H1 (cell line): Measurements from ENCODE around the gene RGS3.

Experiments used
- CHD2 ChIP-seq: IDR thresholded peaks from 2 replicates; pipeline ENCODE4 v1.6.1; 2012; ENCODE audit warnings: low read length, improper control_type of control experiment
- CREB1 ChIP-seq: IDR thresholded peaks from 2 replicates; pipeline ENCODE4 v1.6.1; 2012; ENCODE audit warnings: inconsistent platforms
- CTCF ChIP-seq, 3 experiments: IDR thresholded peaks; 1 replicate in 2 of 3; 2 replicates in 1 of 3; pipeline versions ENCODE4 v1.5.1 to v1.6.1; 2011; ENCODE audit warnings: low read length in 3 of 3, mild to moderate bottlenecking in 3 of 3, inconsistent platforms in 2 of 3, low read depth in 1 of 3, moderate library complexity in 1 of 3; ENCODE audit not compliant: insufficient read depth in 1 of 3; ENCODE audit errors: control extremely low read depth in 1 of 3
- POLR2A ChIP-seq, 2 experiments: IDR thresholded peaks; 1 replicate in 1 of 2; 2 replicates in 1 of 2; pipeline ENCODE4 v1.6.1; 2011; ENCODE audit warnings: low read depth in 2 of 2, low read length in 2 of 2, mild to moderate bottlenecking in 2 of 2; ENCODE audit errors: control extremely low read depth in 1 of 2
- RAD21 ChIP-seq, 2 experiments: IDR thresholded peaks in 1 of 2; conservative IDR thresholded peaks in 1 of 2; 2 replicates each; pipeline ENCODE4 v1.6.1; 2011; ENCODE audit warnings: low read depth in 2 of 2, low read length in 2 of 2, improper control_type of control experiment in 1 of 2, inconsistent platforms in 1 of 2, mild to moderate bottlenecking in 1 of 2, moderate library complexity in 1 of 2
- RFX5 ChIP-seq: IDR thresholded peaks from 2 replicates; pipeline ENCODE4 v1.6.1; 2011; ENCODE audit warnings: low read depth, low read length, improper control_type of control experiment, borderline replicate concordance
- SP1 ChIP-seq: IDR thresholded peaks from 2 replicates; pipeline ENCODE4 v1.6.1; 2011; ENCODE audit warnings: low read depth, low read length
- TAF1 ChIP-seq: IDR thresholded peaks from 2 replicates; pipeline ENCODE4 v1.6.1; 2011; ENCODE audit warnings: mild to moderate bottlenecking, low read depth, low read length
- TBP ChIP-seq: IDR thresholded peaks from 2 replicates; pipeline ENCODE4 v1.6.1; 2011; ENCODE audit warnings: low read depth, low read length, improper control_type of control experiment
- USF2 ChIP-seq: IDR thresholded peaks from 2 replicates; pipeline ENCODE4 v1.6.1; 2011; ENCODE audit warnings: low read length, improper control_type of control experiment
- TF ChIP-seq, protein P1 (sequence below): IDR thresholded peaks from 2 replicates; pipeline ENCODE4 v1.6.1; 2011; ENCODE audit warnings: low read depth, mild to moderate bottlenecking, low read length; ENCODE audit not compliant: insufficient read depth

- TF ChIP-seq, protein P1, sequence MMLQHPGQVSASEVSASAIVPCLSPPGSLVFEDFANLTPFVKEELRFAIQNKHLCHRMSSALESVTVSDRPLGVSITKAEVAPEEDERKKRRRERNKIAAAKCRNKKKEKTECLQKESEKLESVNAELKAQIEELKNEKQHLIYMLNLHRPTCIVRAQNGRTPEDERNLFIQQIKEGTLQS = no peak
- TF ChIP-seq CTCF (IDR thresholded peaks at IDR 0.05; ENCODE audit: control extremely low read depth in 1 of 3, insufficient read depth in 1 of 3, low read depth in 1 of 3, low read length in 3 of 3) = no peak
- no peak for TF ChIP-seq USF2
- TF ChIP-seq RFX5 = no peak
- TF ChIP-seq TAF1 = no peak
- no peak for TF ChIP-seq RAD21 (IDR thresholded peaks at IDR 0.05 in 1 of 2, conservative IDR thresholded peaks at IDR 0.05 in 1 of 2; ENCODE audit: low read depth in 2 of 2, low read length in 2 of 2)
- TF ChIP-seq POLR2A (IDR thresholded peaks at IDR 0.05; ENCODE audit: control extremely low read depth in 1 of 2, low read depth in 2 of 2, low read length in 2 of 2) = no peak
- no peak for TF ChIP-seq CHD2
- no peak for TF ChIP-seq SP1
- no peak for TF ChIP-seq TBP
- TF ChIP-seq CREB1 = no peak
Measured at GRCh38 chr9:113623851-113624485, 160.4 kb downstream of the RGS3 start.
